Stimulated activated CD4-positive, alpha-beta T cell treated with anti-CD3 and anti-CD28 coated beads, TNF-alpha, amount 100 ng/mL, for 4 hours (primary cell): ENCODE measurements around the gene ACBD6.
"Not testable (repeated sequence)": the region's sequence is repeated elsewhere in the genome, so short reads cannot be mapped to it uniquely, and the experiment has no call there.

ENCODE experiments used
- DNase-seq, 3 experiments: peaks; one replicate each; pipeline ENCODE4 v3.0.0-alpha.2; 2020; ENCODE audit warnings: low read depth in 3 of 3

ACBD6 gene

GRCh38 chr1:180502361-180503279 lies at the start of gene ACBD6:
ACBD6 (minus strand) TSS chr1:180502577; CDS start chr1:180502266, 311 bp downstream.
- peak; percentile 77 to 84 (median 83) for DNase-seq

- DNase-seq, result no peak
Measured at GRCh38 chr1:180551997-180552396, 49.6 kb upstream of the ACBD6 start.

DNA sequence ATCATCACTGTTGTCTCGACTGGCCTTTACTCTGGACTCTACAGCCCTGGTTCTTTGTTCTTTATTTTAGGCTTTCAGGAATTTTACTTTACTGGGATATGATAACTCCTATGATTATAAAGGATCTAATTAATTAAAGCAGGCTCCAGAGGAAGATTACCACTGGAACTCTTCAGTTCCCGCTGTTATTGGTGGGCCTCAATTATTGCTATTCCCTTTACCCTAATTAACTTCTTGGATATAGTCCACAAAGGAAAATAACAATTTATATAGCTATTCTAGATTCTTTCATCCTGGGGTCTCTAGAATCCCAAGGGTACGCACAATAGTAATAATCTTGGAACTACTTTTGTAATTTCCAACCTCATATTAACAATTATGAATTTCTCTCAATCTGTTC lies 47.9 kb upstream of the ACBD6 start:
- no peak for DNase-seq

DNA sequence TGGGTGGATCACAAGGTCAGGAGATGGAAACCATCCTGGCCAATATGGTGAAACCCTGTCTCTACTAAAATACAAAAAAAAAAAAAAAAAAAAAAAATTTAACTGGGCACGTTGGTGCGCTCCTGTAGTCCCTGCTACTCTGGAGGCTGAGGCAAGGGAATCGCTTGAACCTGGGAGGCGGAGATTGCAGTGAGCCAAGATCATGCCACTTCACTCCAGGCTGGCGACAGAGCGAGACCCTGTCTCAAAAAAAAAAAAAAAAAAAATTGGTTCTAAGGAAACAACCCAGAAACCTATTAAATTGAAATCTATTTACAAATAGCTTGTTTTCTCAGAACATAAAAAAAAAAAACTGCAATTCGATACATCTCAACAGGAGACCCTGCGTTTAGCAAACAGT lies 47.4 kb upstream of the ACBD6 start:
- not testable (repeated sequence) for DNase-seq

DNA sequence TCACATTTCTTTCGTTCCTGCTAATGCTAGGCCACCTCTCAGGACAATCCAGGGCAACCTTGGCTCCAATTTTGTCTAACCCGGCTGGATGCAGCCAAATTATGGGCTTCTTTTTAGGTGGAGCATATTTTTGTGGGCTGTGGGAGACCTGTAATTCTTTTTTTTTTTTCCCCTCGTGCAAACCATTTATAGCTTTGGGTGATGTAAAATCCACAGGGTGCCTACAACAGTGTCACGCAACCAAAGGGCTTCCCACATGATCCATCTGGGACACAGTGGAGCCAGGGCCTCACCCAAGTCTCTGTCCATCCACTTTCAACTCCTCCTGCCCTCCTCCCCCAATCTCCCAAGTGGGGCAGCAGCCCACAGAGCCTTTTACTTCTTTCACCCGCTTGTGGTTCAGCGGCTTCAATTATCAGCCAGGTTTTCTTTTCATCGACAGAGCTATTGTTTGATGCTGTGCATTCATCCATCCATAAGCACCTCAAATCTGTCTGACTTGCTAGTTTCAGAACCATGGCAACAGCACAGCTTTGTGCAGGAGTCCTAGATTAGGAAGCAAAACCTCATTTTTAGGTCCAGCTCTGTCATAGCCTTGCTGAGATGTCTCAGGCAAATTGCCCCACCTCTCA lies 46.4 kb upstream of the ACBD6 start:
- no peak for DNase-seq

GRCh38 chr1:180545991-180546390 lies 43.6 kb upstream of the ACBD6 start:
- DNase-seq, result no peak

GRCh38 chr1:180544050-180544449 lies 41.7 kb upstream of the ACBD6 start:
- DNase-seq, result no peak

DNA sequence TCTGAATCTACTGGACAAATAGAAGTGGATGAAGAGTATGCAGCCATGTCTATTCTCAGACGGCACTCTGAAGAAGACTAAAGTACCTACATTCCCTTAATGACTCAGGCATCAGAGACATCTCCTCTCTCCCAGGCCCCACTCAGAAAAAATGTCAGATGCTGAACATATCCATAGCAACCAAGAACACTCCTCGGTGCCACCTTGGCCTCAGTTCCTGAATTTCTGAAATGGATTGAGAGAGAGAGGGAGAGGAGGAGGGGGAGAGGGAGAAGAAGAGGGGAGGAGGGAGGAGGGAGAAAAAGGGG lies 40.4 kb upstream of the ACBD6 start:
- DNase-seq, result no peak

DNA sequence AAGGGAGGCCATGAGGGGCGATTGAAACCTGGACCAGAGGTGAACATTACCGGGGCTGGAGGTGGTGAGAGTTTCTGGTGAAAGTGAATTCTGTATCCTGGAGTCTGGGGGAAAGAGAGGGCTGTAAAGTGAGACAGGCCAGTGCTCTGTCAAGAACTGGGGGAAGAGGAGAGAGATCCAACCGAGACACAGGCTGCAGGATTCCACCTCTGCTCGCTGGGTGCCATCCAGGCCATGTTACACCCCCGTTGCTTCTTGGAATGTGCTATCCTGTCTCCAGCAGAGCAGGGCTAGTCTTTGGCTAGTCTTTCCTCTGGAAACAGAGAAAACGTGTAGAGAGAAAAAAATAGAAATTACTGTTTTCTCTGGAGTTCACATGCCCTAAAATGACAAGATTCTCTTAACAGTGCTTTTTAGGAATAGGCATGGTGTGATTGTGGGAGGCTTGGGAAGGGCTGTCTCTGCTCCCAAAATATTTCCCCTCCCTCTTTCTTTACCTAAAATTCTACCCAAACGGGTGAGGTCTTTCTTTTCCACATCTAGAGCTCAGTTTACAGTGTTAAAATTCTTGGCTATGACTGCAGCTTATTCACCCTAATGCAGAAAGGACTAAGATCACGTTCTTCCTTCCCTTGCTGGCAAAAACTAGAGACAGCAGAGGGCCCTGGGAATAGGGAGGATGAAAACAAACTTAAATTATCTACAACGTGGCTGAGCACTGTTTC lies 39.9 kb upstream of the ACBD6 start:
- no peak for DNase-seq

GRCh38 chr1:180540697-180541594 lies 38.6 kb upstream of the ACBD6 start:
- no peak for DNase-seq

DNA sequence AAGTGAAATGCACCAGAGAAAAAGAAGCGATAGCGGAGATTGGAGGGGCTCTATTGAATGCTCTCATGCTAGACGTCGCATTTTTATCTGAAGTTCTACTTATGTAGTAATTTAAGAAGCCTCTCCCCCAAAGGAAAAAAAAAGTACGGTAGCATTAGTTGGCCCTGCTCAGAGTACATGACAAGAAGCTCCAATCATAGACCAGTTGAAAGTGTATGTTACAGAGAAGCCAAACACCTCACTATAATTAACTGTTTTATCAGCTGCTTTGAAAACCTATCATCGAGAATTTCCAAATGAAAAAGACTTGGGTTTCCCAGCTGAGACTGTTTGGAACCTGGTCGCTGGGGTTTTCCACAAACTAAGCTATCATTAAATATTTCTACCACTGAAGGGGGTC lies 36.8 kb upstream of the ACBD6 start:
- DNase-seq, result no peak

DNA sequence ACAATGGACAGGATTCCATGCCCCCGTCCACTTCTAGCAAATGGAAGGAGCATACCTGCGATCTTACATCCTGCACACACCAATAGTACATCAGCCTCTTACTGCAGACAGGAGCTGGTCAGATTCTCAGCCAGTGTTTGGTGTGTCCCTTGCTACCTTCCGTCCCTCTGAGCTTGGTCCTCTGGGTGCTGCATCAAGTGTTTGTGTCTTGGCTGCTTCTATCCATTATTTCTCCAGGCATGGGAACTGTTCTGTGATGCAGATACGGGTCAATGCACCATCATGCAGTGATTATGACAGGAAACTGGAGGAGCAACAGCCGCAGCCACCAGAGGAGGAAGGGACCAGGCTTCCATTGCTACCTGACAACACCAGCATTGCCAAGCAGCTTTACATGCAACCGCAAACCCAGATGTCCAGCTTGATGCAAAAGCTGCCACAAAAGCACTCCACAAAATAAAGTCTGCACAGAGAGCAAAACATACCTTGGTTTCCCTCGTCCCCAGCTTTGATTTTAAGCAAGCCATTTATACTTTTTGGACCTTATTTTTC lies 34.5 kb upstream of the ACBD6 start:
- DNase-seq, result no peak

GRCh38 chr1:180535418-180535999 lies 33.1 kb upstream of the ACBD6 start:
- no peak for DNase-seq

- no peak for DNase-seq
Measured at GRCh38 chr1:180534214-180534613, 31.8 kb upstream of the ACBD6 start.

DNA sequence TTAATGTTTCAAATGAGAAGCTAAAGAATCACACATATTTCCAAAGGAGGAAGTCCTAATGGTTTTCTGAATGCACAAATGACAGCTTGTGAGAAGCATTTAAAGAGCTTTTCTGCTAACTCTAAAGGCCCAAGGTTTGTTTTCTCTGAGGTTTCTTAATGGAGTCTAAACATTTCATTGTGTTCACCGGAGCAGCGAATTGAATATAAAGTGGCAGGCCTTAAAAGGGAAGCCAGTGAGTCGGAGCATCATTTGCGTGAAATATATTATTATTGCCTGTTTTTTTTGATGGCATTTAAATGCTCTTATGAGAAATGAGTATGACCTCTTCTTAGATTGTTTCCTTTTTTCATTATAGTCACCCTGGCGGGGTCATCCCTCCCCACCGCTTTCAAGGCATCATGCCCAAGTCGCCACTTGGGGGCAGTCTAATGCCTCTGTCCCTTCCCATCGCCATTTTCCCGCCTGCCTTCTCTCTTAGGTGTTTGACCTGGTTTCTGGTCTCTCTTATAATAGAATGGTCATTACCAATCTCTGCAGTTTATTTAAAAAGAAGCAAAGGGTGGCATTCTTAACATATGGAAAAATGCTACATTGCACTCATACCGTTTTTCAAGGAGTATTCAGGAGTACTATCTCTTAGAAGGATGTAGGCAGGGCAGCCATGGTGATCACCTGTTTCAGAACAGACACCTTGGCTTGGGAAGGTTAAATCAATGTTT lies 31.1 kb upstream of the ACBD6 start:
- DNase-seq, result peak; percentile 24 to 33 (median 24)

- no peak for DNase-seq
Measured at GRCh38 chr1:180532854-180533253, 30.5 kb upstream of the ACBD6 start.

GRCh38 chr1:180530501-180530900 lies 28.1 kb upstream of the ACBD6 start:
- no peak for DNase-seq

DNA sequence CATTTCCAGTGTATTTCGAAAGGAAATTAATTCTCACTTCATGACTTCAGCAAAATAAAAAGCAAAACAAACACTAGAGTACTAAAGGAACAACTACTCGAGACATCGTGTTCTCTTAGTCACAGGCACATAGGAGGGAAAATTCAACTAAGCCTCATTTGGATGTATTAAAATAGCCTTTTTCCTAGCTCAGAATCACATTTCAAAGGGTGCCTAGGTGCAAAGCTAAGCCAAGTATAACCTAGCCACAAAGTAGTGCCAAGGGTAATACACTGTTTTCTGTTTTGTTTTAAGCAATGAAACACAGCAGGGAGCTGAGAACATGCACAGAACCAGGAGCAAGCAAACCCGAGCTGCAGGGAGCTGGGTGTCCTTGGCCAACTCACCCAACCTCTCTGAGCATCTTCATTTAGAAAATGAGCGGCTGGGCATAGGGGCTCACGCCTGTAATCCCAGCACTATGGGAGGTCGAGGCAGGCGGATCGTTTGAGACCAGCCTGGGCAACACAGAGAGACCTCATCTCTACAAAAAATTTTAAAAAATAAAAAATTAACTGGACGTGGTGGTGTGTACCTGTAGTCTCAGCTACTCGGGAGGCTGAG lies 26.6 kb upstream of the ACBD6 start:
- DNase-seq, result no peak

- no peak for DNase-seq
Measured at GRCh38 chr1:180527101-180527669, 24.8 kb upstream of the ACBD6 start.

DNA sequence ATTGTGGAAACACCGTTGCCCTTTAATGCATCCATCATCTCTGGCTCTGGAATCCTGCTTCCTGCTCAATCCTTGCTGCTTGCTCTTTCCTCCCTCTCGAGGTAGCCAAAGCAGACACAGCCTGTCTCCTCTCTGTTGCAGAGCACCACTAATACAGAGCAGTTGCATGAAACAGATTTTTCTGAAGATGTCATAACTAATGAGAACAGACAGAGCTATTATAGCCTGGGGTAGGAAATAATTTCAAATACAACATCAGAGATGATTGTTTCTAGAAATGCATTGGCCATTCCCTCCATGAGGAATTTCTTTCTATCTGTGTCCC lies 23.3 kb upstream of the ACBD6 start:
- DNase-seq, result no peak
